ENCODE results near the gene ATPAF1.

The ATPAF1 gene

DNA sequence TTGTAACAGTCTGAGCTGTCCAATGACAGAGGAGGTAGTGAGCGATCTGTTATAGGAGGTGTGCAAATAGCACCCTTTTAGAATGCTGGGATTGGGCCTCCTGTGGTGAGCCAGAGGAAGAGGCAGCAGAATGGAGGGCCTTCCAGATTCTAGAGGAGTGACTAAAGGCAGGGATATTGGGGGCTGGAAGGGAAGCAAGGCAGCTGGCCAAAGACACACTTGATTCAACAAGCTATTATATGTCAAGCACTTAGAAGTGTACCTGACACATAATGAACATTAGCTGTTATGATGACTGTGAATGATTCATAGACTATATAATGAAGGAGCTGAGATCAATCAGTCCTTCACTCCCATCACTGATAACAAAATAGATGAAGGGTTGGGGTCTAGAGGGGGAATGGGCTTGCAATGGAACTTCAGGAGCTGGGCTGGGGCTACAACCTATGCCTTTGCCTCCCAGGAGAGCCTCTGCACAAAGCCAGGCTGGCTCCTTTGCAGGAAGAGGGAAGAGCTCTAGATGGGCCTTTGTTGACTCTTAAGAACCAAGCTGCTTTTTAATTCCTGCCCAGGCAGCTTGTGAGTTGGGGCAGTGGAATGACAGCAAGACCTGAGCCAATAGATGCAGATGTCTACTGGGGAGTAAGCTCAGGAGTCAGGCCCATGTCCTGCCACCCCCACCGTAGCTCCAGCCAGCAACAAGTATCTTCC lies 61.8 kb downstream of the ATPAF1 start:
- Histone ChIP-seq H3K36me3 (peaks cover 26% of the 10 kb centered on the region), H3K27me3 (no peaks in the 10 kb centered on the region), H3K4me1 (ENCODE audit: control insufficient read depth in 1 of 2, insufficient read depth in 1 of 2, low read depth in 1 of 2, low read length in 1 of 2) (peaks cover 31 to 36% of the 10 kb centered on the region in 2 experiments), H3K27ac (no peak overlapping the region), H3K4me3 (ENCODE audit: low read depth in 1 of 2, low read length in 1 of 2) (no peak overlapping the region), H3K9me3 (no peaks in the 10 kb centered on the region)
- TF ChIP-seq, protein P1, sequence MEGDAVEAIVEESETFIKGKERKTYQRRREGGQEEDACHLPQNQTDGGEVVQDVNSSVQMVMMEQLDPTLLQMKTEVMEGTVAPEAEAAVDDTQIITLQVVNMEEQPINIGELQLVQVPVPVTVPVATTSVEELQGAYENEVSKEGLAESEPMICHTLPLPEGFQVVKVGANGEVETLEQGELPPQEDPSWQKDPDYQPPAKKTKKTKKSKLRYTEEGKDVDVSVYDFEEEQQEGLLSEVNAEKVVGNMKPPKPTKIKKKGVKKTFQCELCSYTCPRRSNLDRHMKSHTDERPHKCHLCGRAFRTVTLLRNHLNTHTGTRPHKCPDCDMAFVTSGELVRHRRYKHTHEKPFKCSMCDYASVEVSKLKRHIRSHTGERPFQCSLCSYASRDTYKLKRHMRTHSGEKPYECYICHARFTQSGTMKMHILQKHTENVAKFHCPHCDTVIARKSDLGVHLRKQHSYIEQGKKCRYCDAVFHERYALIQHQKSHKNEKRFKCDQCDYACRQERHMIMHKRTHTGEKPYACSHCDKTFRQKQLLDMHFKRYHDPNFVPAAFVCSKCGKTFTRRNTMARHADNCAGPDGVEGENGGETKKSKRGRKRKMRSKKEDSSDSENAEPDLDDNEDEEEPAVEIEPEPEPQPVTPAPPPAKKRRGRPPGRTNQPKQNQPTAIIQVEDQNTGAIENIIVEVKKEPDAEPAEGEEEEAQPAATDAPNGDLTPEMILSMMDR (IDR thresholded peaks at IDR 0.05): no peak

GRCh38 chr1:46605232-46605631 lies 62.9 kb downstream of the ATPAF1 start:
- peaks cover 23% of the 10 kb centered on the region for H3K36me3 ChIP-seq
- H3K27me3 ChIP-seq: no peaks in the 10 kb centered on the region
- peak overlapping the region; percentile 91 for H3K27ac ChIP-seq
- H3K4me1 ChIP-seq (ENCODE audit: control insufficient read depth in 1 of 2, insufficient read depth in 1 of 2, low read depth in 1 of 2, low read length in 1 of 2): peaks cover 36 to 45% of the 10 kb centered on the region in 2 experiments
- no peak overlapping the region for H3K4me3 ChIP-seq (ENCODE audit: low read depth in 1 of 2, low read length in 1 of 2)
- no peaks in the 10 kb centered on the region for H3K9me3 ChIP-seq
- TF ChIP-seq, protein P1 (IDR thresholded peaks at IDR 0.05): no peak

- Histone ChIP-seq H3K4me3 (ENCODE audit: low read depth in 1 of 2, low read length in 1 of 2) (peak within 1 kb of the TSS; percentile 89 to 97), H3K27me3 (no peaks in the 10 kb centered on the region), H3K36me3 (peaks cover 13% of the 10 kb centered on the region), H3K27ac (peak within 1 kb of the TSS; percentile 91), H3K4me1 (ENCODE audit: control insufficient read depth in 1 of 2, insufficient read depth in 1 of 2, low read depth in 1 of 2, low read length in 1 of 2) (peaks cover 44 to 52% of the 10 kb centered on the region in 2 experiments), H3K9me3 (no peaks in the 10 kb centered on the region)
- TF ChIP-seq, protein P1 (IDR thresholded peaks at IDR 0.05): peak; percentile 51
Measured at GRCh38 chr1:46603858-46604549, 64.2 kb downstream of the ATPAF1 start, which contains the start of gene MKNK1. Gene MKNK1, minus strand, starts transcription at chr1:46604268. Its CDS starts 20,941 bp downstream, at chr1:46583327.

DNA sequence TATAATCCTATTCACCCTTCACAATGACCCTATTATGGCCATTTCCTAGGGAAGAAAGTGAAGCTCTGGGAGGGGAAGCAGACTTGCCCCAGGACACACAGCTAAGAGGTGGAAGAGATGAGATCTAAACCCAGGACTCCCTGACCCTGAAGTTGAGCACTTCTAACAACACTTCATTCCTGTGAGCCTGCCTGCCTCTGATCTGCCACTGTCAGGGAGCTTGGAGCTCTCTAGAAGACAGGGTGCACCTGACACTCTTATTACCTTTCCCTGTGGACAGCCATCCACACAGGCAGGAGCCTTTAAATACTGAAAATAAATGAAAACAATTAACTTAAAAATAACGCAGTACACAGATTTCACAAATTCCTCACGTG lies 64.7 kb downstream of the ATPAF1 start:
- Histone ChIP-seq H3K9me3 (no peaks in the 10 kb centered on the region), H3K27me3 (no peaks in the 10 kb centered on the region), H3K4me3 (ENCODE audit: low read depth in 1 of 2, low read length in 1 of 2) (peak overlapping the region; percentile 89 to 97), H3K36me3 (peaks cover 7% of the 10 kb centered on the region), H3K27ac (peak overlapping the region; percentile 91), H3K4me1 (ENCODE audit: control insufficient read depth in 1 of 2, insufficient read depth in 1 of 2, low read depth in 1 of 2, low read length in 1 of 2) (peaks cover 44 to 57% of the 10 kb centered on the region in 2 experiments)
- TF ChIP-seq, protein P1 (IDR thresholded peaks at IDR 0.05): no peak

DNA sequence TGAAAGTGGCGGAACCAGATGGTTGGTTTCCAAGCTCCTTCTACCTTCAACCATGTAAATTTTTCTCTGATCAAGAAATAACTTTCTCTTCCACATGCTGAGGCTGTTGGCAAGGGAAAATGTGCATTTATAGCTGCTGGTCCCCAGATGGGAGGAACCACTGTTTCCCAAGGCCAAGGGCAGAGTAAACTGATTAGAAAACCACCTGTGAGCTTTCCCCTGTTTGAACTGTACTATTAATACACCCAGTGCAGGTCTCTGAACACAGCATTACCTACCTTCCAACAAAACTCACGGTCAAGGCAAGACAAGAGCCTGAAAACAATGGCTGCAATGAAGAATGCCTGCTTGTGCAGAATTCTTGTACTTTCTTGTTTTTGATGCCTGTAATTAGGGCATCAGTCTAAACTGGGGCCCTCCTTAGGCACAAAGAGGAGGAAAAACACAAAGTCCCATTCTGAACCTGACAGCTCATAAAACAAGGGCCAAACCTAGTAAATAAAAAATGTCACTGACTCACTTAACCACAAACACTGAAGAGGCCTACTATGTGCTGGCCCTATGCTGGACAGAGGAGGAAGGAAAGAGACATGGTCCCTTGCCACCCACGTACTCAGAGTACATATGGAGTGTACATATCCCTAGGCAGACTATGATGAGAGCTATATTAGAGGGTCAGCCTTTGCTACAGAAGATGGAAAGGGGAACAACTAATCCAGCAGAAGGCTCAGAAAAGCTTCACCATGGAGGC lies 66.7 kb downstream of the ATPAF1 start:
- H3K4me3 ChIP-seq (ENCODE audit: low read depth in 1 of 2, low read length in 1 of 2): no peak overlapping the region
- peaks cover 44 to 63% of the 10 kb centered on the region in 2 experiments for H3K4me1 ChIP-seq (ENCODE audit: control insufficient read depth in 1 of 2, insufficient read depth in 1 of 2, low read depth in 1 of 2, low read length in 1 of 2)
- no peaks in the 10 kb centered on the region for H3K27me3 ChIP-seq
- no peaks in the 10 kb centered on the region for H3K9me3 ChIP-seq
- peak overlapping the region; percentile 2 for H3K27ac ChIP-seq
- TF ChIP-seq, protein P1 (IDR thresholded peaks at IDR 0.05): no peak
- peaks cover 11% of the 10 kb centered on the region for H3K36me3 ChIP-seq

Data from neutrophil (primary cell).